A673 (cell line): ENCODE results near the gene TMUB2. TPM values are rescaled to one million over a fixed set of nuclear protein-coding genes. Genes with fewer than 3 reads are reported as not detected.

ENCODE experiments used
- BruUV-seq: library from RNA; stranded (reverse); fragments of 400-500 nt; replicated peaks from 2 replicates; lab custom pipeline; 2021; lab: Mats Ljungman, UMichigan
- CTCF ChIA-PET: fragments of 300-600 bp; sonication (Branson Sonifier 250); formaldehyde crosslinking; loops from one replicate; lab custom pipeline; 2022; ENCODE audit warnings: antibody characterized with exemption; lab: Charles Lee
- POLR2A ChIA-PET: fragments of 300-600 bp; sonication (Branson Sonifier 250); formaldehyde crosslinking; loops from one replicate; lab custom pipeline; 2022; ENCODE audit warnings: antibody characterized with exemption; ENCODE audit not compliant: low non-redundant PET; lab: Charles Lee
- DNase-seq: peaks from one replicate; pipeline ENCODE4 v3.0.0-alpha.2; 2015; ENCODE audit warnings: low spot score
- H3K27ac ChIP-seq: fragments of 200-600 bp; sonication (generic); 2 replicates; pipeline ENCODE4 v1.5.1; 2016; ENCODE audit warnings: mixed run types, low read depth, mild to moderate bottlenecking, mixed read lengths, antibody characterized with exemption, low read length; ENCODE audit not compliant: poor library complexity, severe bottlenecking
- H3K27me3 ChIP-seq: fragments of 200-600 bp; sonication (generic); replicated peaks from 2 replicates; pipeline ENCODE4 v1.6.1; 2017; ENCODE audit warnings: mixed run types, low read depth, mild to moderate bottlenecking, mixed read lengths, antibody characterized with exemption, low read length; ENCODE audit not compliant: insufficient read depth, poor library complexity
- H3K36me3 ChIP-seq: fragments of 200-600 bp; sonication (generic); 2 replicates; pipeline ENCODE4 v1.6.1; 2016; ENCODE audit warnings: mixed run types, mild to moderate bottlenecking, mixed read lengths, antibody characterized with exemption, low read length; ENCODE audit not compliant: insufficient read depth, poor library complexity, severe bottlenecking
- H3K4me1 ChIP-seq: fragments of 200-600 bp; sonication (generic); 2 replicates; pipeline ENCODE4 v1.6.1; 2017; ENCODE audit warnings: mixed run types, mild to moderate bottlenecking, mixed read lengths, antibody characterized with exemption, low read length; ENCODE audit not compliant: insufficient read depth, poor library complexity, severe bottlenecking
- H3K4me3 ChIP-seq: fragments of 200-600 bp; sonication (generic); 2 replicates; pipeline ENCODE4 v1.5.1; 2016; ENCODE audit warnings: low read depth, mixed run types, mild to moderate bottlenecking, mixed read lengths, low read length; ENCODE audit not compliant: poor library complexity, severe bottlenecking
- H3K9me3 ChIP-seq: fragments of 200-600 bp; sonication (generic); 2 replicates; pipeline ENCODE4 v1.6.1; 2016; ENCODE audit warnings: mixed run types, low read depth, mild to moderate bottlenecking, mixed read lengths, antibody characterized with exemption, low read length; ENCODE audit not compliant: poor library complexity, severe bottlenecking
- EZH2 ChIP-seq: fragments of 200-600 bp; sonication (generic); IDR thresholded peaks from 2 replicates; pipeline ENCODE4 v1.6.1; 2017; ENCODE audit warnings: borderline replicate concordance, low read depth, mild to moderate bottlenecking, mixed read lengths, antibody characterized with exemption, low read length; ENCODE audit not compliant: poor library complexity, severe bottlenecking
- intact Hi-C: fragments of 100-400 bp; cut with micrococcal nuclease; formaldehyde crosslinking; loops from one replicate; pipeline ENCODE4 v1.10.0; 2022; ENCODE audit not compliant: unreplicated experiment
- total RNA-seq: library from RNA; stranded (reverse); gene quantifications from 2 replicates; pipeline ENCODE4 v1.2.3, GENCODE V29; 2021
- TF ChIP-seq, protein P1 (sequence below): fragments of 300-800, 200-600 bp; sonication (generic); conservative IDR thresholded peaks from 2 replicates; pipeline ENCODE4 v1.5.1; 2017; ENCODE audit warnings: low read depth, mild to moderate bottlenecking, antibody characterized with exemption, low read length, moderate library complexity, mixed read lengths

Gene TMUB2
- total RNA-seq, 1 experiment from 2014 or later: 13.0 TPM

- no TSS peak for BruUV-seq
- DNase-seq: no peak
- no peaks in the 10 kb centered on the region for H3K4me1 ChIP-seq
- POLR2A ChIA-PET: no interaction called here
- H3K36me3 ChIP-seq: peaks cover 10% of the 10 kb centered on the region
- H3K9me3 ChIP-seq: no peaks in the 10 kb centered on the region
- CTCF ChIA-PET: no interaction called here
- H3K27me3 ChIP-seq: no peaks in the 10 kb centered on the region
- H3K4me3 ChIP-seq: no peak overlapping the region
- TF ChIP-seq EZH2: no peak
- TF ChIP-seq, protein P1, sequence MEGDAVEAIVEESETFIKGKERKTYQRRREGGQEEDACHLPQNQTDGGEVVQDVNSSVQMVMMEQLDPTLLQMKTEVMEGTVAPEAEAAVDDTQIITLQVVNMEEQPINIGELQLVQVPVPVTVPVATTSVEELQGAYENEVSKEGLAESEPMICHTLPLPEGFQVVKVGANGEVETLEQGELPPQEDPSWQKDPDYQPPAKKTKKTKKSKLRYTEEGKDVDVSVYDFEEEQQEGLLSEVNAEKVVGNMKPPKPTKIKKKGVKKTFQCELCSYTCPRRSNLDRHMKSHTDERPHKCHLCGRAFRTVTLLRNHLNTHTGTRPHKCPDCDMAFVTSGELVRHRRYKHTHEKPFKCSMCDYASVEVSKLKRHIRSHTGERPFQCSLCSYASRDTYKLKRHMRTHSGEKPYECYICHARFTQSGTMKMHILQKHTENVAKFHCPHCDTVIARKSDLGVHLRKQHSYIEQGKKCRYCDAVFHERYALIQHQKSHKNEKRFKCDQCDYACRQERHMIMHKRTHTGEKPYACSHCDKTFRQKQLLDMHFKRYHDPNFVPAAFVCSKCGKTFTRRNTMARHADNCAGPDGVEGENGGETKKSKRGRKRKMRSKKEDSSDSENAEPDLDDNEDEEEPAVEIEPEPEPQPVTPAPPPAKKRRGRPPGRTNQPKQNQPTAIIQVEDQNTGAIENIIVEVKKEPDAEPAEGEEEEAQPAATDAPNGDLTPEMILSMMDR: no peak
- intact Hi-C loops: no loop called here
- no peak overlapping the region for H3K27ac ChIP-seq
These were observed 27.1 kb upstream of the TMUB2 start for GRCh38 chr17:44159519-44160210.

GRCh38 chr17:44164476-44164875 lies 22.3 kb upstream of the TMUB2 start:
- no peak for DNase-seq
- POLR2A ChIA-PET: no interaction called here
- H3K36me3 ChIP-seq: peaks cover 4% of the 10 kb centered on the region
- H3K27ac ChIP-seq: no peak overlapping the region
- intact Hi-C loops: no loop called here
- no peaks in the 10 kb centered on the region for H3K27me3 ChIP-seq
- TF ChIP-seq, protein P1: no peak
- TF ChIP-seq EZH2: no peak
- H3K4me3 ChIP-seq: no peak overlapping the region
- H3K9me3 ChIP-seq: no peaks in the 10 kb centered on the region
- no TSS peak for BruUV-seq
- no peaks in the 10 kb centered on the region for H3K4me1 ChIP-seq
- CTCF ChIA-PET: no interaction called here

GRCh38 chr17:44167181-44167861 lies 19.5 kb upstream of the TMUB2 start:
- intact Hi-C loops: no loop called here
- ChIA-PET POLR2A (no interaction called here), CTCF (interaction anchor here (0.6 kb wide), 2 partner anchors 211 to 223 kb away, joined by 3 to 7 read pairs; no protein-coding TSS in a partner anchor)
- no peaks in the 10 kb centered on the region for H3K27me3 ChIP-seq
- H3K4me3 ChIP-seq: no peak overlapping the region
- no peak for DNase-seq
- H3K27ac ChIP-seq: no peak overlapping the region
- H3K36me3 ChIP-seq: peaks cover under 1% of the 10 kb centered on the region
- no peak for TF ChIP-seq EZH2
- TF ChIP-seq, protein P1: no peak
- H3K9me3 ChIP-seq: no peaks in the 10 kb centered on the region
- no TSS peak for BruUV-seq
- no peaks in the 10 kb centered on the region for H3K4me1 ChIP-seq
